T-helper 1 cell (primary cell): Measurements from ENCODE around the gene PALS2.

ENCODE experiments used
- DNase-seq, 5 donors: peaks; one replicate each; pipeline ENCODE4 v3.0.0-alpha.2; 2012 to 2020
- total RNA-seq, 4 donors: gene quantifications; one replicate each; lab custom pipeline; 2026; lab: John Stamatoyannopoulos, UW

The PALS2 gene, protein sequence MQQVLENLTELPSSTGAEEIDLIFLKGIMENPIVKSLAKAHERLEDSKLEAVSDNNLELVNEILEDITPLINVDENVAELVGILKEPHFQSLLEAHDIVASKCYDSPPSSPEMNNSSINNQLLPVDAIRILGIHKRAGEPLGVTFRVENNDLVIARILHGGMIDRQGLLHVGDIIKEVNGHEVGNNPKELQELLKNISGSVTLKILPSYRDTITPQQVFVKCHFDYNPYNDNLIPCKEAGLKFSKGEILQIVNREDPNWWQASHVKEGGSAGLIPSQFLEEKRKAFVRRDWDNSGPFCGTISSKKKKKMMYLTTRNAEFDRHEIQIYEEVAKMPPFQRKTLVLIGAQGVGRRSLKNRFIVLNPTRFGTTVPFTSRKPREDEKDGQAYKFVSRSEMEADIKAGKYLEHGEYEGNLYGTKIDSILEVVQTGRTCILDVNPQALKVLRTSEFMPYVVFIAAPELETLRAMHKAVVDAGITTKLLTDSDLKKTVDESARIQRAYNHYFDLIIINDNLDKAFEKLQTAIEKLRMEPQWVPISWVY
- total RNA-seq, result 23.8 to 37.9 (median 26.7) reads per million in 4 donors

DNA sequence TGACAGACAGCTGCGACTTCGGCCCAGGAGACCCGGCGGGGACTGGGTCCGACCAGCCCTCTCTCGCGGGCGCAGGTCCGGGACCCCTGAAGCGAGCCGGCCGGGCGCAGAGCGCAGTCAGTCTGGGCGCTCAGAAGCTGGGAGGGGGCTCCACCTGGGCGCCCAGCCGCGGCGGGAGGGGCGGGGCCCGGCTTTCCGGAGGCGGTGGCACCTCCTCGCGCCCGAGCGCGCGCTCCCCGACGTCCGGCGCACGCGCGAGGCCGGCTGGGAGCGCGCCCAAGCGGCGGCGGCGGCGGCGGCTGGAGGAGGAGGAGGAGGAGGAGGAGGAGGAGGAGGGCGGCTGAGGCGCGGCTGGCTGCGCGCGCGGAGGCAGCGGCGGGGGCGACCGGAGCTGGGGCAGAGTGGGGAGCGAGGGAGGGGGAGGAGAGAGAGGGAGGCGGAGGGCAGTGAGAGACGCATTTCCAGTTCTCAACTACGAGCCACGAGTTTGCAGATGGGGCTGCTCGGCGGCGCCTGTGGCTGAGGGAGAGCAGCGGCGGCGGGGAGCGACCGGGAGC is at the start of gene PALS2:
TSS of gene PALS2 (plus strand) at position 456 of the 557 bp plus-strand sequence. CDS start 50,216 bp downstream, outside the sequence.
- peak; percentile 70 to 82 (median 74) for DNase-seq

DNA sequence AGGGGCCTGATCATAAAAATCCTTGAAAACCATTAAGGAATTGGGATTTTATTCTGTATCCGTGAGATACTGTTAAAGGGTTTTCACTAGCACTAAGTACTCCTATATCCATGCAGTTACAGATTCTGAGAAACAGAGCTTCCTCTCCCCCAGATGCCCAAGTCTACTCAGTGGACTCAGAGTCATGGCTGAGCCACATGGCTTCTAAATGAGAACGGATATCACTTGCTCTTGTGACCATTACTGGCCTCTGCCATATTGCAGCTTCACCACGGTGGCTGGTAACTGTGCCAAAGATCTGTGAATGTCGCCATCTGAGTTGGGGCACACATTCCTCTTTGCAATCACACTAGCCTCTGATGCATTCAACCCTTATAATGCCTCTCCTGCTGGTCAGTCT is 42.0 kb upstream of the PALS2 start:
- DNase-seq, result no peak

DNA sequence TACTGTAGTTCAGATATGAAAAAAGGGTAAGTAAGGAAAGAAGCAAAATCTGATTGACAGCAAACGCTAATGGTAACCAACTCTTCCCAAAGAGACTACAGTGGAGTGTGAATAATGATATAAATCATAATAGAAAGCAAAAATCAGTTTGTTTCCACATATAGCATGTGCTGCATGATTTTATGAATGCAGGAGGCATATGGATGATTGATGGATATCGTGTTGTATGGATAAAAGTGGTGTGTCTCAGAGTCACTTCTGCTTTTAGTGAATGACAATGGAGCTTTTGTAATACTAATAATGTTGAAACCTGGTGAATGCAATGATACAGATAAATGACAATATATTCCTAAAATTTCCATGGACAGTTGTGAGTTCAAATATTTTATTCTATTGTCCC is 36.6 kb upstream of the PALS2 start:
- no peak for DNase-seq

DNA sequence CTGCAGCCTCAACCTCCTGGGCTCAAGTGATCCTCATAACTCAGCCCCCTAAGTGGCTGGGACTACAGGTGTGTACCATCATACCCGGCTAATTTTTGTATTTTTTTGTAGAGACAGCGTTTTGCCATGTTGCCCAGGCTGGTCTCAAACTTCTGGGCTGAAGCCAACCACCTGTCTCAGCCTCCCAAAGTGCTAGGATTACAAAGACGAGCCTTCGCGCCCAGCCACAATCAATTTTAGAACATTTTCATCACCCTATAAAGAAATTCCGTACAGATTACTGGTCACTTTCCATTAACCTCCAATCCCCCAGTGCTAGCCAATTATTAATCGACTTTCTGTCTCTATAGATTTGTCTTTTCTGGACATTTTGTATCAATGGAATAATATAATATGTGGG is 32.3 kb upstream of the PALS2 start:
- DNase-seq, result no peak

DNA sequence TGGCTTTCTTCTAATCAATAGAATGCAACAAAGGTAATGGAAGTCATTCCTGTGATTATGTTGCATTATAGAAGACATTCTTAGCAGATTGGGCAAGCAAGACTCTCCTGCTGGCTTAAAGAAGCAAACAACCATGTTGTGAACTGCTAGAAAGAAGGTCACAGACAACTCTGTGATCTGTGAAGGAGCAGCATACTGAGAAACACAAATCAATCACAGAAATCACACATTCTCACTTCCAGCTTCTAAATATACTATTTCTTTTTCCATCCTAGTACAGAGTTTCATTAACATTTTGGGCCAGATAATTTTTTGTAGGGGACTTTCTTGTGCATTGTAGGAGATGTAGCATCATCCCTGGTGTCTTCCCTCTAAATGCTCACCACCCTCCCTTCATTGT is 28.0 kb upstream of the PALS2 start:
- no peak for DNase-seq

DNA sequence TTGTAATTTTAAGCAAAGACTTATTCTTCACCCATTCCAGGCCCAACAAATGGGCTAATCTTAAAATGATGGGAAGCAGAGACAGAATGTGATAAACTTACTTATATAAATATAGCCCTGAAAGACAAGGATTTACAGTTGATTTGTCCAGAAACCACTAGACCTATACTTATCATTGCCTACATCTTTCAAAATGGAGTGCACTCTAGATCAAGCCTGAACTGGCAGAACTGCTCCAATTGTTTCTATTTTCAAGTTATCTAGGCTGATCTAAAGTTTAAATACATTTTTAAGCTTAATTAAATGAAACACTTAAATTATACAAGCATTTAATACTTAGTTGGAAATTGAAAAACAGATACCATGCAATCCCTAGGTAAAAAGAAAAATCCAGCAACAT is 24.9 kb upstream of the PALS2 start:
- DNase-seq, result no peak

DNA sequence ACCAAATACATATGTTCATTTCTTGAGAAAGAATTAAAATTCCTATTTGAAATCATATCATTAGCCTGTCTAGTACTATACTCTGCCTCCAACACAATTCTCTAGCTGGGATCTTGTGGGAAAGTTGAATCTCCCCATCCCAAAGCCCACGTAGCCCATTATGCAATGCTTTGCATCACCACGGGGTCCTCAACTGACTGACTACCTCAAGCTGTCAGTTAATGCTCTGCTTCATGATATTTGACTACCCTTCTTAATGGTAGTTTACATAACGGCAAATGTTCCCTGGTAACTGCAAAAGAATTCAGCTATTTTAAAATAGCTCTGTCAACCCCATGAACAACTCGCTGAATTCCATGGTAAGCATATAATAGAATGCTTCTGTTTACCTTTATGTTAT is 23.3 kb upstream of the PALS2 start:
- no peak for DNase-seq

DNA sequence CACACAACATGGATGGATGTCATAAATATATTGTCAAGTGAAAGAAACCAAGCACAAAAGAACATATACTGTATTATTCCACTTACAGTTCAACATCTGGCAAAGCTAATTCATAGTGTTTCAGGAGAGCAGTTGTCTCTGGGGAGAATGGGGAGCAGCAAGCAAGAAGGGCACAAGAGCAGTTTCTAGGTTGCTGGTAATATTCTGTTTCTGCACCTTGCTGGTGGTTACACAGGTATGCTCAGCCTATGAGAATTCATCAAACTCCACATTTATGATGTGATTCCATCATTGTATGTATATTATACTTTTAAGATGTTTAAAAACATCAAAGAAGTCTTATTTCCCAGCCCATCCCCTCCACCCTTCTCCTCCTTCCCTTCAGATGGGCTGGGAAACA is 18.1 kb upstream of the PALS2 start:
- DNase-seq, result no peak

DNA sequence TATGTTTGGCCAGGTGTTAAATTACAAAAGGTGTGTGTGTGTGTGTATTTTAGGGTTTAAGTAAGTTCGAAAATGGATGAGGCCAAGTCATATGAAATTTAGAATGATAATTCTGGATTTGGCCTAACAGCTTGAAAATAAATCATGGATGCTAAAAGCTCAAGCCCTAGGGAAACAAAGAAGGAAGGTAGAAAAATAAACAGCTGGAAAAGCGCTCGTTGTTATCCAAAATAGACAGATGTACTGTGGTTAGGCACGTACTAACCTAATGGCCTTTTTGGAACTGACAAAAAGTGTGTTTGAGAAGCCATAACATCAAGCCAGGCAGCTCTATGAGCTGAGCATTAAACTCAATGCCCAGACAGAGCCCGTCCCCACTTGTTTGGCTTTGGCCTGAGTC is 17.5 kb upstream of the PALS2 start:
- no peak for DNase-seq

DNA sequence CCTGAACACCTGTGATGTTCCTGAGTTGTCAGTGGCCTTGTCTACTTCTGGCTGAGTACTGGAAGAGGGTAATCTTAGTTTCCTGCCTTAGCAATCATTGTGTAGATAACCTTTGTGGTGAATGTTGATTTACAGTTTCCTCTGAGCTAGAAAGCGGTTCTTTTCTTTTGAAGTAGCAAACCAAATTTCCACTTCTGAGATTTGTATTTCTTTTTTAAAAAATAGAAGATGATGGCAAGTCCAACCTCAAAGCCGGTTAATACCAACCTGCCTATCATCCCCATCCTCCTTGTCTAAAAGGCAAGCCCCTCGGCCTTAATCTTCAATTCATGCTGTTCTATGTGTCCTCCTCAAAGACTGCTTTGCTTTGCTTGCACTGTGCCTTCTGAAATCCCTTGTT is 12.5 kb upstream of the PALS2 start:
- DNase-seq, result peak in 1 of 5 donors; percentile 3

DNA sequence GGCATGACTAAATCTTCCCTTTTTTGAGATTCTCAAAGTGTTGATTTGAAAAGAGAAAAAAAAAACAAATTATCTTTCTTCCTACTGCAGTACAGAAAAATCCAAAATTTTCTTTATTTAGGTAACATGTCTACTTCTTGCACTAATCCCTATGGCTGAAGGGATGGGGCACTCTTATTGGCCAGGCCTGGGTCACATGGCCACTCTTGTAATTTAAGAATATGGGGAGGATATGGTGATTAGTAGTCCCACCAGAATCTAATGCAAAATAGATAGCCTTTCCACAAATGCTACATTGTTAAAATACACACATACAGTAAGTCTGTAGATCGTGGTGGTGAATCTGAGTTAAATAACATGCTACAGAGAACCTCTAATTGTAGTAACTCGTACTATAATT is 7.0 kb upstream of the PALS2 start:
- no peak for DNase-seq

DNA sequence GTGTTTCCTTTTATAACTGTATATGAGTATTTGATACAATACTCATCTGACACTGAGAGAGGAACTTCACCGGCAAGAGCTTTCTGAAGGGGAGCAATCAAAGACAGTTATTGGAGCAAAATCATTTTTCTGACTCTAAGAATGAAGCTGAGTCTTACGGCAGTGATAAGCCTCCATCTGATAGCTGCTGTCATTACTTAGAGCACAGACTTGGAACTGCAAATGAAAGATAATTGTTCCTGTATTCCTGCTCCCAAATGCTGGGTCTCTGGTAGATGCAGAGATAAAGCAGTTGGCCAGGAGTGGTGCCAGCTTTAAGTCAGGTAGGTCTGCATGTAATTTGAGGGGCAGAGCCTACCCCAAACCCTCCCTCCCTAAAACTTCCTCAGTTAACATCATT is 2.3 kb upstream of the PALS2 start:
- DNase-seq, result no peak

DNA sequence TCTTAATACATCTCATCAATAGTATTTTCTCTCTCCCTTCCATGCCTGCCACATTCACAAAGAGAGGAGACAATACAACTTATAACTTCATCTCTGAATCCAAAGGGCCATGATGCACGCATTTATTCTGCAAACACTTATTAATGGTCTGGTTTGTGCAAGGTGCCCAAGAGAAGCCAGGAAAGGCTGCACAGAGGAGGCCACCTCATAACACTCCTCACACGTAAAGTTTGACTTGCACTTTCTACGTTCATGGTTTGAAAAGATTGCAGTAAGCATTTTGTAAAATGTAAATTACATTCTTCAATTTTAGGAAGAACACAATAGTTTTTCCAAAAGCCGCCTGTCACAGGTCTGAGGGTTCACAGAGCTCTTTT is 1.2 kb upstream of the PALS2 start:
- no peak for DNase-seq

DNA sequence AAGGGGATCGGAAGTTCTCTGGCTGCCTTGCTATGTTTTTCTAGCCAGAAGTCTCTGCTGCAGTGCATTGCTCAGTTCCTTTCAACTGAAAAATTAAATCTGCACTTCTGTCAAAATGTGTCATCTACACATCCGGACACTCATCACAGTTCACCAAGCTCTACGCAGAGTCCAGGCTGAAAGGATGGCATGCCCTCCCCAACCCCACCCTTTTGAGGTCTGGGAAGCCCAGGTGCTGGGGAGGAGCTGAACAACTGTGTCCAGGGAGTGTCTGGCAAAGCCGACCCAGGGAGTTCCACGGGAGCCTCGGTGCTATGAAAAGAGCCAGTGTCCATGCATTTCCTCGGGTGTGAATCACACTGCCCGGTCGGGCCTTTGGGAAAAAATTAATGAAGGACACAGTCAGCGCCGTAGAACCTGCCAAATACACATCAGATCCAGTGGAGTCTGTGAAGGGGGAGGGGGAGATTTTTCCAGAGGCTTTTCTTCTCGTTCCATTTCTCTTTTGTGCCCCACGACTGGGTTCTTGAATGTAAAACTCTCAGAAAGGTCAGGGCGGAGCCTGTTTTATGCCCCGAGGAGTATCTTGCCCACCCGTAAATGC is 757 bp upstream of the PALS2 start:
- peak in 3 of 5 donors; percentile 11 to 70 (median 12) for DNase-seq

DNA sequence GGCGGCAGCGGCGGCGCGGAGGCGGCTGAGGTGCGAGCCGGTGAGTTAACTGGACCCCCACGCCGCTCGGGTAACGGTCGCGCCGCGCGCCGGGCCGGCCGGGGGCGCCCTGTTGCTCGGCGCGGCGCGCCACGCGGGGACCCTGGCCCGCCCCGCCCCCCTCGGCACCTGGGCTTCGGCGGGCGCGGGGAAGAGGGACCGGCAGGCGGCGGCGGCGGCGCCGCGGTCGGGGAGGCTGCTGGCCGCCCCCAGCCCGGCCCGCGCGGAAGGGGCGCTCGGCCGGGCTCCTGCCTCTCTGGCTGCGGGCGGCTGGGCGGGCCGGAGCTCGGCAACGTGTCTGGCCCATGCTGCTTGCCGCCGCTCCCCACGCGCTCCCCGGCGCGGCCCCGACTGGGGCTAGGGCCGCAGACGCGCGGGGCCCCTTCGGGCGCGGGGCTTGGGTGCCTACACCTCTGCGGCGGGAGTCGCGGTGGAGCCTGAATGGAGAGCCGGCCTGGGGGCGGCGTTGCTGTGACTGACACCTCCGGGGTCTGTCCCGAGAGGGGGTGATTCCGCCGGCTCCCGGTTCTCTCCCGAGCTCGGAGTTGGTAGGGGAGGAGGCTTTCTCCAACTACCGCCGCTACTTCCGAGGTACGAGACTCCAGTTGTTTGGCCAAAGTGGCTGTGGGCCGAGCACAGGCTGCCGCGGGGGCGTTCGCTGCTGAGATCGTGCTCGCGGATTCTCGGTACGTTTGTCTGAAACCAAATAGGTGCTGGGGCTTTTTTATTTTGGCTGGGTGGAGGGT is 494 bp downstream of the PALS2 start:
- DNase-seq, result peak; percentile 13 to 52 (median 20)

DNA sequence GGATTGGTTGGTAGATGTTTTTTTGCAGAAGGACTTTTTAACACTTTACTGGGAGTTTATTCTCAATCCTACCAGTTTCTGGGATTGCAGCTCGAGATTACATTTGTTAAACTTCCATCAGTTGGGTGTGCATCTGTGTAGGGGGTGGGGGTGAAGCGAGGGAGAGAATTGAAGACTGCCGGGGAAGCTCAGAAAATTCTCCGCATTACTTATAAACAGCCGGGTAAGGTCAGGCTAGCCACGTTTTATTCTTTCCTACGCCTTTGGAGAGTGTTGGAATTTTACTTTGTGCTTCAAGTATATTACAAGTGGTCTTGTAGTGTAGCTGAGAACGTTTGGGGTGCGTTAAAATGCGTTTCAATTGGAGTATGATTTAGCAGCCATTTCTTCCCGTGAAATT is 1.1 kb downstream of the PALS2 start:
- no peak for DNase-seq

DNA sequence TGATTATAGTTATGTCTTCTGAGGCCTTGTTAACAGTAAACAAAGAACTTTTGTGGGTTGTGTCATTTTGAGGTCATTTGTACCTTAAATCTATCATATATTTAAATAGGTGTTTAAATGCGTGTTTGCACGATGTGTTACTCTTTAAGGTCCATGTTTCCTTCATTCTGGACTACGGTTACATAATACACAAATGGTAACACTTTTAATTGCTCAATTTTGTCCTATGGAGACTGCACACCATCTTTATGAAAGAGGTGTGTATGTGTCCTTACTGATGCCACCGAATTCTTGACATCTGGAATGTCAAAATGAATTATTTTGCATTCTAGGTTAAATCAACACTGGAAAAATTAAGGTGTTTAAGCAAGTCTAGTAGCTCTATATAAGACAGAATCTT is 1.7 kb downstream of the PALS2 start:
- no peak for DNase-seq

DNA sequence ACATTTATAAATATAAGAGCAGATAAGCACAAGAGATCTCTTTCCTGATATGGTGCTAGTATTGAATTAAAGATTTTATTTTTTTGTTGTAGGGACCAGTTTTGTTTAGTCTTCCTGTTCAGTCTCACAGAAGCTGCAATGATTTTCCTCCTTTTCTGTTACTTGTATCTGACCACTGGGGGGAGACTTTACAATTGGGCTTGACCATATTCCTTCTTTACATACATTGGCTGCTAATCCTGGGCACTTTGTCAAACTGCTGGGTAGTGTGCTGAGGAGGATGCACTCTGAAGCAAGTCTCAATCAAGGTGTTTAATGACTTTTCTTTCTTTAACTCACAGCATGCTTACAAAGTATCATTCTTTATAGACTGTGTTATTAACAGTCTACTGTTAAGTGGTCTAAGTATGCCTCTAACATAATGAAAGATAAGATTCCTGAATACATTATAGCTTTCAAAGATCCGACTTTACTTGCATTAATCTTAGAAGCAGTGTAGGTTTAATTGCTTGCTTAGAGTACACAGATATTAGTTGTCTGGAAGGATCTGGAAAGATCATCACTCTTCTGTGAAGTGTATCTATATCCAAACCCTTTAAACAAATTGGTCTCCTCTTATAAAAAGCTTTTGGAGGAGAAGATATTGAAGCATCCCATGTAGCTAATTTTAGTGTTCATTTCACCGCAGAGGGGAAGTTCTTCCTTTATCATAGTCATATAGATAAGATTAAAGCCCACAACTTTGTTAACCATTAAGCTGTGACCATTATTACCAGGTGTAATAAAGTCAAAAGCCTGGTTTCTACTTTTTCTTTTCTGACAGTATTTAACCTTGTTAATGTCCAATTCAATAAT is 3.1 kb downstream of the PALS2 start:
- DNase-seq, result peak in 1 of 5 donors; percentile 41

DNA sequence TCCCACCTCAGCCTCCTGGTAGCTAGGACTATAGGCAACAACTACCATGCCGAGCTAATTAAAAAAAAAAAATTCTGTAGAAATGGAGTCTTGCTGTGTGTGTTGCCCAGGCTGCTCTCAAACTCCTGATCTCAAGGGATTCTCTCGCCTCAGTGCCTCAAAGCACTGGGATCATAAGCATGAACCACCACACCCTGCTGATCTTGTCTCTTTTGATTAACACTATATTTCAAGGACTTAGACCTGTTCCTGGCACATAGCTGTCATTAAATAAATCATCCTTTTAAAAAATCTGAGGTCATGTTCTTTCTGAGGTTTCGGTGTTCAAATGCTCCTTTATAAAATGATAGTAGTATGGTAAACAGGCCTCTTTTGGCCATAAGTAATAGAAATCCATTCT is 4.8 kb downstream of the PALS2 start:
- DNase-seq, result no peak

DNA sequence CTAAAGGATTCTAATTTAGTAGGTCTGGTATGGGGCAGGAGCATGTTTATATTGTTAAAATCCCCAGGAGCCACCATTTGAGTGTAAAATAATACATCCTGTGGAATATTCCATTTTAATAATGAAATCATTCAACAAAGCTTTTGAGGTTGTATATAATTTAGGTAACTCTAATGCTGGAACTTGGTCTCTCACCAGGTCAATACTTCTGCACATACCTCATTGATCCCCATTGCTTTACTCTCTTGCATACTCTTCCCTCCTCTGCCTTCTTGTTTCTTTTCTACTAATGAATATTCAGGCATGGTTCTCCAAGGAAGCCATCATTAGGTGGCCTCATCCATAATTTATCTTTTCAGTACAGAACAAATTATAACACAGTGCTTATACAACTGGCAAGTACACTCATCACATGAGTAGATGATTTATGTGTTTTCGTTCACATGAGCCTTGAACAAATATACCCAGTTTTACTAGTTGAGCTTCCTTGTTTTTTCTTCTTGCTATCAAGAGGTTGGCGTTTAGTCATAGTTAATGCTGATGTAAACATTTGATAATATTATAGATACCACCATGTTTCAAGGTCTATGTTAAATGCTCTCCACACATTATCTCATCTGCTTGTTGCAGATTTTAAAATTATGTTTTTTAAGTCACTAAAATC is 7.2 kb downstream of the PALS2 start:
- no peak for DNase-seq

DNA sequence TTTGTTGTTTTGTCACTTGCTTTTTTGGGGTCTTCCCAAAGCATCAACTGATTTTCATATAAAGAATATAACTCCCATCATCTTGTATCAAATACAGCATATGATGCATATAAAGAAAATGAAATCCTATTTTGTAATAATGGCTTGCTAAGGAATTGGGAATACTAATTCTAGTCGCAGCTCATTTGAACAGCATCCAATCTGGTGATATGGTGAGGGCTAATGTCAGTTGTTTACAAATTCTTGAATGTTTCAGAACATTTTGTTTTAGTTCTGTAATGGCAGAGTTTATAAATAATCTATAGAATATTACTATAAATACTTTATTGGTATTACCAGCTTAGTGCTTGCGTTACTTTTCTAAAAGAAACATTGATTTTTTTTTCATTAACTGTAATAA is 8.9 kb downstream of the PALS2 start:
- no peak for DNase-seq
